GM12878 (cell line): ENCODE data around the gene TOPORS. TPM values are rescaled to one million over a fixed set of nuclear protein-coding genes. Genes with fewer than 3 reads are reported as not detected.

Experiments used
- ATAC-seq: fragments of 200-7000 bp; cut with Tn5 transposase; 3 replicates; pipeline ENCODE4 v1.9.1; 2020; ENCODE audit warnings: mild to moderate bottlenecking, moderate library complexity
- BruUV-seq: library from RNA; stranded (reverse); fragments of 400-500 nt; replicated peaks from 2 replicates; lab custom pipeline; 2021; lab: Mats Ljungman, UMichigan
- CTCF ChIA-PET: fragments of 300-600 bp; sonication (Branson Sonifier 250); formaldehyde crosslinking; extraction: SDS; loops from one replicate; lab custom pipeline; 2021; ENCODE audit warnings: inconsistent platforms; lab: Yijun Ruan, JAX
- POLR2A ChIA-PET: fragments of 350-600 bp; formaldehyde crosslinking; extraction: SDS; loops from one replicate; lab custom pipeline; 2021; ENCODE audit warnings: inconsistent platforms; lab: Charles Lee
- RAD21 ChIA-PET: fragments of 300-600 bp; sonication (Branson Sonifier 250); formaldehyde crosslinking; loops from one replicate; lab custom pipeline; 2023; ENCODE audit warnings: antibody characterized with exemption; ENCODE audit not compliant: unreplicated experiment; lab: Charles Lee
- SMC1A ChIA-PET: fragments of 300-600 bp; sonication (Branson Sonifier 250); formaldehyde crosslinking; loops from one replicate; lab custom pipeline; 2023; ENCODE audit not compliant: unreplicated experiment, uncharacterized antibody; lab: Charles Lee
- DNase-seq: peaks from one replicate; pipeline ENCODE4 v3.0.0-alpha.2; 2011; ENCODE audit warnings: low read depth, low spot score
- FAIRE-seq: peaks from 3 replicates; lab custom pipeline; 2011; peaks lifted over from hg19 to GRCh38; lab: Jason Lieb, UNC
- H2AFZ ChIP-seq: 2 replicates; pipeline ENCODE4 v1.6.0; 2011; ENCODE audit warnings: low read depth, low read length, control low read depth; ENCODE audit not compliant: control insufficient read depth
- H3K27ac ChIP-seq: 2 replicates; pipeline ENCODE4 v1.5.1; 2011; ENCODE audit warnings: control low read depth; ENCODE audit not compliant: control insufficient read depth, insufficient read depth
- H3K27me3 ChIP-seq, 2 experiments: replicated peaks in 1 of 2; 2 replicates each; pipeline versions ENCODE4 v1.6.0 to v1.6.1; 2011; ENCODE audit warnings: low read length in 1 of 2; ENCODE audit not compliant: control insufficient read depth in 2 of 2, insufficient read depth in 2 of 2
- H3K36me3 ChIP-seq, 2 experiments: 2 replicates each; pipeline ENCODE4 v1.5.1; 2011; ENCODE audit warnings: low read length in 1 of 2; ENCODE audit not compliant: control insufficient read depth in 2 of 2, insufficient read depth in 2 of 2
- H3K4me1 ChIP-seq: 2 replicates; pipeline ENCODE4 v1.6.1; 2011; ENCODE audit warnings: mild to moderate bottlenecking, low read length, moderate library complexity, mixed read lengths; ENCODE audit not compliant: control insufficient read depth, insufficient read depth
- H3K4me2 ChIP-seq: 2 replicates; pipeline ENCODE4 v1.6.0; 2011; ENCODE audit warnings: control low read depth; ENCODE audit not compliant: control insufficient read depth, insufficient read depth
- H3K4me3 ChIP-seq: fragments of 200-600 bp; sonication (generic); 2 replicates; pipeline ENCODE4 v1.5.1; 2016
- H3K79me2 ChIP-seq: 2 replicates; pipeline ENCODE4 v1.6.0; 2011; ENCODE audit warnings: low read length; ENCODE audit not compliant: control insufficient read depth, insufficient read depth
- H3K9ac ChIP-seq: 2 replicates; pipeline ENCODE4 v1.8.0; 2011; ENCODE audit warnings: low read length, control low read depth, mixed read lengths; ENCODE audit not compliant: control insufficient read depth, insufficient read depth
- H3K9me3 ChIP-seq: replicated peaks from 3 replicates; pipeline ENCODE4 v1.5.1; 2011; ENCODE audit warnings: mild to moderate bottlenecking, low read length; ENCODE audit not compliant: control insufficient read depth, insufficient read depth
- H4K20me1 ChIP-seq: 2 replicates; pipeline ENCODE4 v1.6.0; 2011; ENCODE audit not compliant: control insufficient read depth, insufficient read depth
- ASH2L ChIP-seq: fragments of 300-600, 200-600 bp; sonication (generic); IDR thresholded peaks from 2 replicates; pipeline ENCODE4 v1.6.1; 2017; ENCODE audit warnings: low read depth, mild to moderate bottlenecking, borderline replicate concordance
- ATF7 ChIP-seq: fragments of 450-650 bp; IDR thresholded peaks from 2 replicates; pipeline ENCODE4 v1.6.1; 2016; ENCODE audit warnings: low read depth, mild to moderate bottlenecking
- GABPA ChIP-seq: IDR thresholded peaks from 2 replicates; pipeline ENCODE4 v1.6.1; 2014; ENCODE audit warnings: antibody characterized with exemption, low read depth, mild to moderate bottlenecking, inconsistent platforms
- HSF1 ChIP-seq: fragments of 150-350 bp; IDR thresholded peaks from 2 replicates; pipeline ENCODE4 v1.6.1; 2014; ENCODE audit warnings: mild to moderate bottlenecking, low read depth, low read length
- JUND ChIP-seq: IDR thresholded peaks from 2 replicates; pipeline ENCODE4 v1.6.1; 2012; ENCODE audit warnings: low read depth, mild to moderate bottlenecking, low read length, improper control_type of control experiment, moderate library complexity
- PAX5 ChIP-seq: IDR thresholded peaks from 2 replicates; pipeline ENCODE4 v1.6.1; 2011; ENCODE audit warnings: low read depth, low read length, borderline replicate concordance
- RUNX3 ChIP-seq: IDR thresholded peaks from 2 replicates; pipeline ENCODE4 v1.6.1; 2012; ENCODE audit warnings: low read length, inconsistent platforms
- SMC3 ChIP-seq: IDR thresholded peaks from 2 replicates; pipeline ENCODE4 v1.6.1; 2011; ENCODE audit warnings: low read length, improper control_type of control experiment, borderline replicate concordance
- SRF ChIP-seq, 2 experiments: IDR thresholded peaks; 2 replicates each; pipeline ENCODE4 v1.6.1; 2011; ENCODE audit warnings: low read depth in 2 of 2, low read length in 2 of 2, mild to moderate bottlenecking in 1 of 2, moderate library complexity in 1 of 2
- TCF12 ChIP-seq: IDR thresholded peaks from 2 replicates; pipeline ENCODE4 v1.6.1; 2011; ENCODE audit warnings: low read depth, mild to moderate bottlenecking, low read length
- ZBED1 ChIP-seq: IDR thresholded peaks from 2 replicates; pipeline ENCODE4 v1.6.1; 2016; ENCODE audit warnings: borderline replicate concordance
- ZNF24 ChIP-seq: fragments of 450-650 bp; IDR thresholded peaks from 2 replicates; pipeline ENCODE4 v1.6.1; 2017; ENCODE audit warnings: antibody characterized with exemption, mild to moderate bottlenecking
- ZNF274 ChIP-seq: IDR thresholded peaks from one replicate; pipeline ENCODE4 v1.8.0; 2011; ENCODE audit not compliant: insufficient read length, insufficient read depth
- WGBS: methylation state at CpG from one replicate; pipeline ENCODE4 v1.1.6; 2016; ENCODE audit warnings: low lambda C conversion rate; ENCODE audit not compliant: insufficient replicate concordance, insufficient coverage; ENCODE audit errors: missing lambda C conversion rate; 5-methylcytosine and 5-hydroxymethylcytosine counted together
- in situ Hi-C: fragments of 300-500 bp; cut with MboI; formaldehyde crosslinking; loops from 9 replicates; pipeline ENCODE4 v1.14.3; 2018; ENCODE audit warnings: mixed read lengths
- intact Hi-C: fragments of 100-400 bp; cut with micrococcal nuclease; formaldehyde crosslinking; loops from one replicate; pipeline ENCODE4 v1.14.2; 2022; ENCODE audit not compliant: unreplicated experiment
- polyA plus RNA-seq, 11 experiments: library from polyadenylated mRNA; depleted of rRNA in 4 of 11; unstranded in 6 of 11; stranded (reverse) in 5 of 11; fragments of >200 nt; fragmentation: Nextera tagmentation in 4 of 11; fragmentation: Illumina TruSeq in 1 of 11; extraction: Ambion mirVana in 4 of 11; extraction: Trizol in 1 of 11; gene quantifications; 1 replicate in 1 of 11; 2 replicates in 10 of 11; pipeline versions ENCODE4 v1.2.1 to v1.2.3, GENCODE V29; 2011 to 2016; ENCODE audit warnings: inconsistent platforms in 2 of 11, missing spikeins in 2 of 11, low read depth in 1 of 11
- total RNA-seq, 4 experiments: library from RNA; depleted of rRNA in 3 of 4; stranded (reverse); fragments of >200 nt in 3 of 4; fragmentation: Illumina TruSeq in 1 of 4; extraction: Trizol in 1 of 4; gene quantifications; 2 replicates each; pipeline versions ENCODE4 v1.2.1 to v1.2.3, GENCODE V29; 2013 to 2021
- TF ChIP-seq, protein P1 (sequence below): IDR thresholded peaks from 2 replicates; pipeline ENCODE4 v1.6.1; 2012; ENCODE audit warnings: low read depth, low read length, improper control_type of control experiment
- TF ChIP-seq, protein P2 (sequence below), 3 experiments: IDR thresholded peaks in 2 of 3; conservative IDR thresholded peaks in 1 of 3; 2 replicates each; pipeline ENCODE4 v1.5.1; 2011; ENCODE audit warnings: low read depth in 3 of 3, low read length in 3 of 3, mild to moderate bottlenecking in 3 of 3, control low read depth in 2 of 3, moderate library complexity in 2 of 3, inconsistent platforms in 1 of 3, mixed read lengths in 1 of 3; ENCODE audit not compliant: control insufficient read depth in 2 of 3, insufficient read depth in 1 of 3; ENCODE audit errors: extremely low read depth in 1 of 3
- TF ChIP-seq, protein P3 (sequence below): fragments of 450-650 bp; IDR thresholded peaks from 2 replicates; pipeline ENCODE4 v1.6.1; 2018; ENCODE audit warnings: borderline replicate concordance, mild to moderate bottlenecking; ENCODE audit not compliant: partially characterized antibody

TOPORS gene
- total and polyA plus RNA-seq, 10 of the 15 experiments (the other 5 are each of a cell fraction or from before 2014, with no cell fraction given): 6.0 to 27.8 (median 14.3) TPM

GRCh38 chr9:32572900-32573523 lies 20.6 kb upstream of the TOPORS start, which contains the start of gene NDUFB6:
TSS of gene NDUFB6 (minus strand) at chr9:32573159. CDS start at chr9:32573060, 99 bp downstream.
- Histone ChIP-seq H3K27me3 (no peaks in the 10 kb centered on the region), H3K9me3 (no peaks in the 10 kb centered on the region), H4K20me1 (no peaks in the 10 kb centered on the region), H3K79me2 (peaks cover 32% of the 10 kb centered on the region), H3K36me3 (no peaks in the 10 kb centered on the region; a peak in 1 of 4 replicates), H3K4me1 (peaks cover 4% of the 10 kb centered on the region; the same call in 1 of the 2 replicates), H3K4me2 (peak within 1 kb of the TSS; percentile 96), H3K27ac (peak within 1 kb of the TSS; percentile 78), H2AFZ (peak within 1 kb of the TSS; percentile 95), H3K9ac (peak within 1 kb of the TSS; percentile 88), H3K4me3 (peak within 1 kb of the TSS; percentile 85)
- CTCF ChIA-PET: interaction anchor here (0.7 to 4.2 kb wide), 17 partner anchors 9 to 396 kb away, joined by 3 to 182 read pairs (median 11); partner anchors contain the start of genes ACO1, RIGI, SMIM27 and TOPORS
- POLR2A ChIA-PET: interaction anchor here (0.7 to 2.1 kb wide), 4 partner anchors 22 to 194 kb away, joined by 3 to 12 read pairs (median 6); partner anchors contain the start of genes SMIM27 and TOPORS
- DNase-seq (peak; percentile 81), FAIRE-seq (peak; percentile 97), ATAC-seq (peak; percentile 93)
- in situ Hi-C loops (no loop called here), intact Hi-C loops (loop anchor here (1.0 to 5.0 kb wide), 5 partner anchors 21 to 428 kb away; partner anchors contain the start of genes APTX, SMIM27 and TOPORS)
- 1% methylated on average over 36 of the region's 36 CpGs for WGBS
- RAD21 ChIA-PET: interaction anchor here (1.1 to 12.1 kb wide), 10 partner anchors 9 to 196 kb away, joined by 3 to 368 read pairs (median 8); partner anchors contain the start of genes RIGI, SMIM27 and TOPORS
- BruUV-seq: no TSS peak
- SMC1A ChIA-PET: interaction anchor here (1.0 to 4.0 kb wide), 11 partner anchors 8 to 195 kb away, joined by 3 to 100 read pairs (median 11); partner anchors contain the start of genes ACO1 and RIGI
- TF ChIP-seq RUNX3 (peak; percentile 87), PAX5 (peak; percentile 20; the same call in 1 of the 2 replicates), GABPA (peak; percentile 92), SRF (IDR thresholded peaks at IDR 0.05; ENCODE audit: low read depth in 2 of 2, low read length in 2 of 2) (peak; percentile 51 to 91), ATF7 (peak; percentile 96), JUND (no peak), ZNF24 (no peak), SMC3 (peak; percentile 4; the same call in 1 of the 2 replicates), ASH2L (0 out of 2 replicates have a peak, but pooled peaks have one; percentile 31), ZNF274 (no peak), ZBED1 (peak; percentile 63; the same call in 1 of the 2 replicates), TCF12 (no peak), HSF1 (no peak)
- TF ChIP-seq, protein P1, sequence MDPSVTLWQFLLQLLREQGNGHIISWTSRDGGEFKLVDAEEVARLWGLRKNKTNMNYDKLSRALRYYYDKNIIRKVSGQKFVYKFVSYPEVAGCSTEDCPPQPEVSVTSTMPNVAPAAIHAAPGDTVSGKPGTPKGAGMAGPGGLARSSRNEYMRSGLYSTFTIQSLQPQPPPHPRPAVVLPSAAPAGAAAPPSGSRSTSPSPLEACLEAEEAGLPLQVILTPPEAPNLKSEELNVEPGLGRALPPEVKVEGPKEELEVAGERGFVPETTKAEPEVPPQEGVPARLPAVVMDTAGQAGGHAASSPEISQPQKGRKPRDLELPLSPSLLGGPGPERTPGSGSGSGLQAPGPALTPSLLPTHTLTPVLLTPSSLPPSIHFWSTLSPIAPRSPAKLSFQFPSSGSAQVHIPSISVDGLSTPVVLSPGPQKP: peak; percentile 46; the same call in 1 of the 2 replicates
- TF ChIP-seq, protein P2, sequence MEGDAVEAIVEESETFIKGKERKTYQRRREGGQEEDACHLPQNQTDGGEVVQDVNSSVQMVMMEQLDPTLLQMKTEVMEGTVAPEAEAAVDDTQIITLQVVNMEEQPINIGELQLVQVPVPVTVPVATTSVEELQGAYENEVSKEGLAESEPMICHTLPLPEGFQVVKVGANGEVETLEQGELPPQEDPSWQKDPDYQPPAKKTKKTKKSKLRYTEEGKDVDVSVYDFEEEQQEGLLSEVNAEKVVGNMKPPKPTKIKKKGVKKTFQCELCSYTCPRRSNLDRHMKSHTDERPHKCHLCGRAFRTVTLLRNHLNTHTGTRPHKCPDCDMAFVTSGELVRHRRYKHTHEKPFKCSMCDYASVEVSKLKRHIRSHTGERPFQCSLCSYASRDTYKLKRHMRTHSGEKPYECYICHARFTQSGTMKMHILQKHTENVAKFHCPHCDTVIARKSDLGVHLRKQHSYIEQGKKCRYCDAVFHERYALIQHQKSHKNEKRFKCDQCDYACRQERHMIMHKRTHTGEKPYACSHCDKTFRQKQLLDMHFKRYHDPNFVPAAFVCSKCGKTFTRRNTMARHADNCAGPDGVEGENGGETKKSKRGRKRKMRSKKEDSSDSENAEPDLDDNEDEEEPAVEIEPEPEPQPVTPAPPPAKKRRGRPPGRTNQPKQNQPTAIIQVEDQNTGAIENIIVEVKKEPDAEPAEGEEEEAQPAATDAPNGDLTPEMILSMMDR (IDR thresholded peaks at IDR 0.05 in 2 of 3, conservative IDR thresholded peaks at IDR 0.05 in 1 of 3; ENCODE audit: control insufficient read depth in 2 of 3, extremely low read depth in 1 of 3, insufficient read depth in 1 of 3, low read depth in 3 of 3, low read length in 3 of 3): no peak
- TF ChIP-seq, protein P3, sequence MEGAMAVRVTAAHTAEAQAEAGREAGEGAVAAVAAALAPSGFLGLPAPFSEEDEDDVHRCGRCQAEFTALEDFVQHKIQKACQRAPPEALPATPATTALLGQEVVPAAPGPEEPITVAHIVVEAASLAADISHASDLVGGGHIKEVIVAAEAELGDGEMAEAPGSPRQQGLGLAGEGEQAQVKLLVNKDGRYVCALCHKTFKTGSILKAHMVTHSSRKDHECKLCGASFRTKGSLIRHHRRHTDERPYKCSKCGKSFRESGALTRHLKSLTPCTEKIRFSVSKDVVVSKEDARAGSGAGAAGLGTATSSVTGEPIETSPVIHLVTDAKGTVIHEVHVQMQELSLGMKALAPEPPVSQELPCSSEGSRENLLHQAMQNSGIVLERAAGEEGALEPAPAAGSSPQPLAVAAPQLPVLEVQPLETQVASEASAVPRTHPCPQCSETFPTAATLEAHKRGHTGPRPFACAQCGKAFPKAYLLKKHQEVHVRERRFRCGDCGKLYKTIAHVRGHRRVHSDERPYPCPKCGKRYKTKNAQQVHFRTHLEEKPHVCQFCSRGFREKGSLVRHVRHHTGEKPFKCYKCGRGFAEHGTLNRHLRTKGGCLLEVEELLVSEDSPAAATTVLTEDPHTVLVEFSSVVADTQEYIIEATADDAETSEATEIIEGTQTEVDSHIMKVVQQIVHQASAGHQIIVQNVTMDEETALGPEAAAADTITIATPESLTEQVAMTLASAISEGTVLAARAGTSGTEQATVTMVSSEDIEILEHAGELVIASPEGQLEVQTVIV: no peak
